Uterus (tissue), 4 donors: ENCODE data around the gene MSANTD1. TPM values are rescaled to one million over a fixed set of nuclear protein-coding genes. Genes with fewer than 3 reads are reported as not detected.

Source experiments
- DNase-seq, 2 donors: peaks; one replicate each; pipeline ENCODE4 v3.0.0-alpha.2; 2019 to 2020
- H3K27ac ChIP-seq, 2 donors: fragments of 200-600 bp; sonication (generic); 1 replicate in 1 of 2; 2 replicates in 1 of 2; pipeline ENCODE4 v1.5.1; 2016 to 2018
- H3K27me3 ChIP-seq, 2 donors: fragments of 200-600 bp; sonication (generic); one replicate each; pipeline ENCODE4 v1.5.1; 2018 to 2019; ENCODE audit warnings: control low read depth in 1 of 2
- H3K36me3 ChIP-seq, 2 donors: fragments of 200-600 bp; sonication (generic); one replicate each; pipeline ENCODE4 v1.5.1; 2019; ENCODE audit warnings: control low read depth in 1 of 2
- H3K4me1 ChIP-seq, 2 donors: fragments of 200-600 bp; sonication (generic); one replicate each; pipeline ENCODE4 v1.5.1; 2018 to 2019; ENCODE audit warnings: control low read depth in 1 of 2
- H3K4me3 ChIP-seq, 2 donors: fragments of 200-600 bp; sonication (generic); 1 replicate in 1 of 2; 2 replicates in 1 of 2; pipeline ENCODE4 v1.5.1; 2018 to 2019; ENCODE audit warnings: mild to moderate bottlenecking in 1 of 2
- H3K9me3 ChIP-seq, 2 donors: fragments of 200-600 bp; sonication (generic); one replicate each; pipeline ENCODE4 v1.5.1; 2019; ENCODE audit warnings: control low read depth in 1 of 2
- CTCF ChIP-seq, 4 experiments: fragments of 200-600 bp in 2 of 4; fragments of 450-650 bp in 2 of 4; sonication (generic) in 2 of 4; IDR thresholded peaks; one replicate each; pipeline ENCODE4 v1.5.1; 2016 to 2019; ENCODE audit warnings: antibody characterized with exemption in 4 of 4, mild to moderate bottlenecking in 2 of 4, moderate library complexity in 1 of 4
- POLR2A ChIP-seq, 2 donors: fragments of 450-650 bp; IDR thresholded peaks; one replicate each; pipeline ENCODE4 v1.6.1; 2016; ENCODE audit warnings: antibody characterized with exemption in 2 of 2, mild to moderate bottlenecking in 1 of 2, moderate library complexity in 1 of 2
- intact Hi-C: fragments of 100-400 bp; cut with DNase I; formaldehyde crosslinking; loops from one replicate; pipeline ENCODE4 v1.15.1; 2023; ENCODE audit warnings: low total_unique reads
- total RNA-seq, 4 donors: library from RNA; depleted of rRNA in 3 of 4; stranded (reverse); fragments of >200 nt in 3 of 4; gene quantifications; one replicate each; pipeline versions ENCODE4 v1.1.0 to v1.2.4, GENCODE V29; 2014 to 2023
- donor health status: DM: yes; HTN: yes; CAD: no.

MSANTD1 gene
- total RNA-seq, 4 donors from 2014 or later: 1.3 to 3.3 (median 2.1) TPM; not detected in 1

- TF ChIP-seq CTCF (IDR thresholded peaks at IDR 0.05) (no peak), POLR2A (IDR thresholded peaks at IDR 0.05) (no peak)
- Histone ChIP-seq H3K4me3 (no peak overlapping the region), H3K9me3 (no peaks in the 10 kb centered on the region), H3K4me1 (no peaks in the 10 kb centered on the region), H3K27ac (no peak overlapping the region), H3K36me3 (no peaks in the 10 kb centered on the region), H3K27me3 (no peaks in the 10 kb centered on the region)
- intact Hi-C loops: no loop called here
- no peak for DNase-seq
Measured at GRCh38 chr4:3225071-3225850, 23.7 kb upstream of the MSANTD1 start.

- TF ChIP-seq POLR2A (IDR thresholded peaks at IDR 0.05) (no peak), CTCF (IDR thresholded peaks at IDR 0.05) (no peak)
- H3K27me3 ChIP-seq: no peaks in the 10 kb centered on the region
- no peak overlapping the region for H3K4me3 ChIP-seq
- H3K4me1 ChIP-seq: no peaks in the 10 kb centered on the region
- no peak for DNase-seq
- no peaks in the 10 kb centered on the region for H3K9me3 ChIP-seq
- intact Hi-C loops: no loop called here
- H3K36me3 ChIP-seq: no peaks in the 10 kb centered on the region
- no peak overlapping the region for H3K27ac ChIP-seq
Measured at GRCh38 chr4:3225936-3226335, 23.0 kb upstream of the MSANTD1 start.

- DNase-seq: no peak
- H3K4me1 ChIP-seq: no peaks in the 10 kb centered on the region
- no peak overlapping the region for H3K27ac ChIP-seq
- no peaks in the 10 kb centered on the region for H3K27me3 ChIP-seq
- no peaks in the 10 kb centered on the region for H3K36me3 ChIP-seq
- no peak overlapping the region for H3K4me3 ChIP-seq
- TF ChIP-seq POLR2A (IDR thresholded peaks at IDR 0.05): no peak
- TF ChIP-seq CTCF (IDR thresholded peaks at IDR 0.05): no peak
- H3K9me3 ChIP-seq: no peaks in the 10 kb centered on the region
- intact Hi-C loops: no loop called here
Measured at GRCh38 chr4:3226467-3226866, 22.5 kb upstream of the MSANTD1 start.

- Histone ChIP-seq H3K4me1 (no peaks in the 10 kb centered on the region), H3K36me3 (no peaks in the 10 kb centered on the region), H3K9me3 (no peaks in the 10 kb centered on the region), H3K27ac (no peak overlapping the region), H3K27me3 (no peaks in the 10 kb centered on the region), H3K4me3 (no peak overlapping the region)
- no peak for TF ChIP-seq POLR2A (IDR thresholded peaks at IDR 0.05)
- TF ChIP-seq CTCF (IDR thresholded peaks at IDR 0.05): no peak
- DNase-seq: no peak
- intact Hi-C loops: no loop called here
Measured at GRCh38 chr4:3226944-3227343, 22.0 kb upstream of the MSANTD1 start.

- Histone ChIP-seq H3K36me3 (no peaks in the 10 kb centered on the region), H3K27me3 (no peaks in the 10 kb centered on the region), H3K27ac (no peak overlapping the region), H3K4me3 (no peak overlapping the region), H3K4me1 (no peaks in the 10 kb centered on the region), H3K9me3 (no peaks in the 10 kb centered on the region)
- TF ChIP-seq CTCF (IDR thresholded peaks at IDR 0.05) (no peak), POLR2A (IDR thresholded peaks at IDR 0.05) (no peak)
- DNase-seq: no peak
- intact Hi-C loops: no loop called here
Measured at GRCh38 chr4:3227878-3228675, 20.9 kb upstream of the MSANTD1 start.
